Measurements from ENCODE around the gene ZCCHC7. TPM values are rescaled to one million over a fixed set of nuclear protein-coding genes. Genes with fewer than 3 reads are reported as not detected.

Gene ZCCHC7
- total RNA-seq, 1 experiment from 2014 or later, result 41.7 TPM

DNA sequence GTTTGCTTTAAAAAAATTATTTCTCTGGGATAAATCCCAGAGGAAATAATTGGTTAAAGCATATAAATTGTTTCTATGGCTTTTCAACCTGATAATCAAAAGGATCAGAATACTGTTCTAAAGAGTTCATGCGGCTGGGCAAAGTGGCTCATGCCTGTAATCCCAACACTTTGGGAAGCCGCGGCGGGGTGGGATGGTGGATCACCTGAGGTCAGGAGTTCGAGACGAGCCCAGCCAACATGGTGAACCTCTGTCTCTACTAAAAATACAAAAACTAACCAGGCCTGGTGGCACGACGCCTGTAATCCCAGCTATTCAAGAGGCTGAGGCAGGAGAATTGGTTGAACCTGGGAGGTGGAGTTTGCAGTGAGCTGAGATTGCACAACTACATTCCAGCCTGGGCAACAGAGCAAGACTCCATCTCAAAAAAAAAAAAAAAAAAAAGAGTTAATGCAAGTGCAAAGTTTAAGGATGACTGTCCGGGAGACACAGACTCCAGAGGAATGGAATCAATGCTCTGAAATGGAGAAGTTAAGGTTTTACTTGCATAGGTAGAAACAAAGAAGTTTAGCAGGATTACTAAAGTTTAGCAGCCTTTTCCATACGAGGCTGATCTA lies 285.5 kb downstream of the ZCCHC7 start:
- peaks cover 4% of the 10 kb centered on the region for H3K4me1 Mint-ChIP-seq (ENCODE audit: insufficient read depth, unreplicated experiment)
- ChIA-PET CTCF (interaction anchor here (0.6 to 0.7 kb wide), 3 partner anchors 505 to 998 kb away, joined by 3 to 5 read pairs (median 3); no protein-coding TSS in a partner anchor), POLR2A (no interaction called here)
- no peak overlapping the region for H3K27ac Mint-ChIP-seq (ENCODE audit: low read depth, unreplicated experiment)
- DNase-seq (ENCODE audit: unreplicated experiment), result no peak
- intact Hi-C loops (cut with micrococcal nuclease), result no loop called here
- H3K27me3 Mint-ChIP-seq (ENCODE audit: insufficient read depth, unreplicated experiment), result peaks cover 10% of the 10 kb centered on the region
- H3K36me3 Mint-ChIP-seq (ENCODE audit: insufficient read depth, unreplicated experiment), result no peaks in the 10 kb centered on the region
- no peak for TF ChIP-seq CTCF (IDR thresholded peaks at IDR 0.05; ENCODE audit: unreplicated experiment)
- no peak overlapping the region for H3K4me3 Mint-ChIP-seq (ENCODE audit: unreplicated experiment)
- no peaks in the 10 kb centered on the region for H3K9me3 Mint-ChIP-seq (ENCODE audit: unreplicated experiment)
- no TSS peak for BruUV-seq (replicated peaks)

- Mint-ChIP-seq H3K4me1 (ENCODE audit: insufficient read depth, unreplicated experiment) (peaks cover 7% of the 10 kb centered on the region), H3K4me3 (ENCODE audit: unreplicated experiment) (no peak overlapping the region), H3K36me3 (ENCODE audit: insufficient read depth, unreplicated experiment) (no peaks in the 10 kb centered on the region), H3K27ac (ENCODE audit: low read depth, unreplicated experiment) (no peak overlapping the region), H3K9me3 (ENCODE audit: unreplicated experiment) (no peaks in the 10 kb centered on the region), H3K27me3 (ENCODE audit: insufficient read depth, unreplicated experiment) (peaks cover under 1% of the 10 kb centered on the region)
- no peak for TF ChIP-seq CTCF (IDR thresholded peaks at IDR 0.05; ENCODE audit: unreplicated experiment)
- intact Hi-C loops (cut with micrococcal nuclease), result no loop called here
- no peak for DNase-seq (ENCODE audit: unreplicated experiment)
- CTCF ChIA-PET, result interaction anchor here (0.5 to 1.9 kb wide), 6 partner anchors 8 to 560 kb away, joined by 3 to 10 read pairs (median 4); no protein-coding TSS in a partner anchor
- no TSS peak for BruUV-seq (replicated peaks)
- POLR2A ChIA-PET, result interaction anchor here (0.6 kb wide), 2 partner anchors 87 to 992 kb away, joined by 3 to 4 read pairs; no protein-coding TSS in a partner anchor
Observed at GRCh38 chr9:37406603-37407401, 286.4 kb downstream of the ZCCHC7 start.

DNA sequence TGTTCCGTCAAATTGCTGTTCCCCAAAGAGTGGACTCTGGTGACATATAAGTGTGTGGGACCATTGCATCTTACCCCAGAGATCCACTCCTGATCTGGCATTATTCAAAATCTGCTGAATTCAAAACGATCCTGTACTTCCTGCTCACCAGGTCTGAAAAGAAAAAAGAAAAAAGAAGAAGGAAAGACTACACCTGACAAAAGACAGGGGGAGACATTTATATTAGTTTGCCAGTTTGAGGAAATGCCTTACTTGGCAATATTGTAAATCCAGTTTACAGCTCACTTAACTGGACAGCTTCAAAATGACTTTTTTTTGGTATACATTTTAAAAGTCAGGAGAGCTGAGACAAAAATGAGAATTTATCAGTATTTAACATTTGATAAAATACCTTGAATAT lies 287.1 kb downstream of the ZCCHC7 start:
- Mint-ChIP-seq H3K4me1 (ENCODE audit: insufficient read depth, unreplicated experiment) (peaks cover 14% of the 10 kb centered on the region), H3K4me3 (ENCODE audit: unreplicated experiment) (no peak overlapping the region), H3K27ac (ENCODE audit: low read depth, unreplicated experiment) (no peak overlapping the region), H3K36me3 (ENCODE audit: insufficient read depth, unreplicated experiment) (no peaks in the 10 kb centered on the region), H3K9me3 (ENCODE audit: unreplicated experiment) (no peaks in the 10 kb centered on the region), H3K27me3 (ENCODE audit: insufficient read depth, unreplicated experiment) (no peaks in the 10 kb centered on the region)
- intact Hi-C loops (cut with micrococcal nuclease), result no loop called here
- TF ChIP-seq CTCF (IDR thresholded peaks at IDR 0.05; ENCODE audit: unreplicated experiment), result peak; percentile 15
- BruUV-seq (replicated peaks), result no TSS peak
- POLR2A ChIA-PET, result interaction anchor here (0.6 kb wide), 2 partner anchors 86 to 993 kb away, joined by 3 to 4 read pairs; no protein-coding TSS in a partner anchor
- CTCF ChIA-PET, result interaction anchor here (0.7 to 1.9 kb wide), 6 partner anchors 9 to 774 kb away, joined by 3 to 10 read pairs (median 4); no protein-coding TSS in a partner anchor
- DNase-seq (ENCODE audit: unreplicated experiment), result peak; percentile 18

Other genes starting within 250 kb of the ZCCHC7 start
- gene PAX5, start 86.3 kb upstream of the ZCCHC7 start, total RNA-seq (2022), result not detected in 2 replicates